GM12872 (cell line): Measurements from ENCODE around the gene CTNND2.

Experiments
- TF ChIP-seq, protein P1 (sequence below): IDR thresholded peaks from 3 replicates; pipeline ENCODE4 v1.5.1; 2011; ENCODE audit warnings: low read depth, mild to moderate bottlenecking, low read length, moderate library complexity; ENCODE audit not compliant: insufficient read depth

Gene CTNND2

DNA sequence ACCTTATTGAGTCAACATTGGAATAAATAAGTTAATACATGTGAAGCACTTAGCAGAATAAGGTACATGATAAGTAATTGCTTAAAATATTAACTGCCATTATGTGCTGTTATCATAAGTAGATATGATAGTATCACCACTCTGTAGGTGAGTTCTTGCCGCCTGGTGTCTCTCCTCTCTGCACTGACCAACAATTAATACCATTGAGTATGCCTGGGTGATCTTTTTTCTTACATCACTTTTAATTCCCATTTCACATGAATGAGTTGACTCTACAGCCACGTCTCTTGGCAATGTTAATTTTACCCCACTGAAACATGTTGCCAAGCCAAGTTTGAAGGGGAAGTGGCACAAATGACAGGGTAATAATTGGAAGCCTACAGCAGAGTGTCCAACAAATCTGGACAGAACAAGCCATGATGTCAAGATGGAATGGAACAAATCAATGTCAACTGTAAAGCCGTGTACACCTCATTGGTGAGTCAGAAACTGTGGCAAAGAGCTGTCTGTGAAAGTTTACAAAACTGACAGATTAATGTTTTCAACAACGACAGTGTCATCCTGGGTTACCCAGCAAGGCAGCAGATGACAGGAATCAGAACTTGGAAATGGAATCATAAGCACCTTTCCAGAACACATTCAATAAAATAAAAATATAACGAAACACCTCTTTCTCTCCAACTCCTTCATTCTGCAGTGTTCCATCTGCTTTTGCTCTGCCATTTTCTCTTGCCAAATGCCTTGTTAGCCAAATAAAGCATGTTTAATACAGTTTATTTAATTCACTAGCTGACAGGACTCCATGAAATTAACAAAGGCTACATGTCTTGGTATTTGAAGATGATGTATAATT is 330.9 kb downstream of the CTNND2 start:
- TF ChIP-seq, protein P1, sequence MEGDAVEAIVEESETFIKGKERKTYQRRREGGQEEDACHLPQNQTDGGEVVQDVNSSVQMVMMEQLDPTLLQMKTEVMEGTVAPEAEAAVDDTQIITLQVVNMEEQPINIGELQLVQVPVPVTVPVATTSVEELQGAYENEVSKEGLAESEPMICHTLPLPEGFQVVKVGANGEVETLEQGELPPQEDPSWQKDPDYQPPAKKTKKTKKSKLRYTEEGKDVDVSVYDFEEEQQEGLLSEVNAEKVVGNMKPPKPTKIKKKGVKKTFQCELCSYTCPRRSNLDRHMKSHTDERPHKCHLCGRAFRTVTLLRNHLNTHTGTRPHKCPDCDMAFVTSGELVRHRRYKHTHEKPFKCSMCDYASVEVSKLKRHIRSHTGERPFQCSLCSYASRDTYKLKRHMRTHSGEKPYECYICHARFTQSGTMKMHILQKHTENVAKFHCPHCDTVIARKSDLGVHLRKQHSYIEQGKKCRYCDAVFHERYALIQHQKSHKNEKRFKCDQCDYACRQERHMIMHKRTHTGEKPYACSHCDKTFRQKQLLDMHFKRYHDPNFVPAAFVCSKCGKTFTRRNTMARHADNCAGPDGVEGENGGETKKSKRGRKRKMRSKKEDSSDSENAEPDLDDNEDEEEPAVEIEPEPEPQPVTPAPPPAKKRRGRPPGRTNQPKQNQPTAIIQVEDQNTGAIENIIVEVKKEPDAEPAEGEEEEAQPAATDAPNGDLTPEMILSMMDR: no peak

DNA sequence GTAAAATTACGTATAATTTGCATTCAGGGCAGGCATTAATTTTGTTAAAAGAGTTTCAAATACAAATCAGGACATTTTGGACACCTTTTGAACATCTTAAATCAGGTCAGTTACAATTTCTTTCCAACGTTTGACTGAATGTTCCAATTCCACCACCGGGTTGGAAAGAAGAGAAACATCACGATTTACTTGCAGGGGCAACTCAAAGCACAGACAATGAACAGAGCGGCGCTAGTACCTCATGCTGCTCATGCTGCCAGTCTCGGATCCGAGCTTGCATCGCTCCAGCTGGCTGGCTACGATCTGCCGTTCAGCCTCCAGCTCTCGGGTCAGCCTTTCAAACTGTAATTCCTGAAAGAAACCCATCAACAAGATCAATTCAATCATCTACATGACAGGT is 339.5 kb downstream of the CTNND2 start:
- TF ChIP-seq, protein P1: no peak

DNA sequence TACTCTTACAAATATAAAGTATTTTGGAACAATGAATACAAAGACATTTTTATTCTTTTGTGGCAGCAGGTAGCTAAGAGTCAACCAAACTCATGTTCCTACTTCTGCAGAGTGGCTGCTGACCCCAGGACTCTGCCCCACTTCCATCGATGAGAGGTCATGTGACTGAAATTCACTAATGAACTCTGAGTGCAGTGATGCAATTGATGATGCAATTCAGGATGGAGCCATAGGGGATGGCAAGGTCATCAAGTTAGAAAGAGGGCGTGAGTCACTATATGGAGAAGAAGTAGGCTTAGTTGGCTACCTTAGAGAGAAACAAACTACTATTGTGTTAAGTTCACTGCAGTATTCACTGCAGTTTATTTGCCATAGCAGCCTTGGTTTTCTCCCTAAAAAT is 340.4 kb downstream of the CTNND2 start:
- TF ChIP-seq, protein P1: no peak

DNA sequence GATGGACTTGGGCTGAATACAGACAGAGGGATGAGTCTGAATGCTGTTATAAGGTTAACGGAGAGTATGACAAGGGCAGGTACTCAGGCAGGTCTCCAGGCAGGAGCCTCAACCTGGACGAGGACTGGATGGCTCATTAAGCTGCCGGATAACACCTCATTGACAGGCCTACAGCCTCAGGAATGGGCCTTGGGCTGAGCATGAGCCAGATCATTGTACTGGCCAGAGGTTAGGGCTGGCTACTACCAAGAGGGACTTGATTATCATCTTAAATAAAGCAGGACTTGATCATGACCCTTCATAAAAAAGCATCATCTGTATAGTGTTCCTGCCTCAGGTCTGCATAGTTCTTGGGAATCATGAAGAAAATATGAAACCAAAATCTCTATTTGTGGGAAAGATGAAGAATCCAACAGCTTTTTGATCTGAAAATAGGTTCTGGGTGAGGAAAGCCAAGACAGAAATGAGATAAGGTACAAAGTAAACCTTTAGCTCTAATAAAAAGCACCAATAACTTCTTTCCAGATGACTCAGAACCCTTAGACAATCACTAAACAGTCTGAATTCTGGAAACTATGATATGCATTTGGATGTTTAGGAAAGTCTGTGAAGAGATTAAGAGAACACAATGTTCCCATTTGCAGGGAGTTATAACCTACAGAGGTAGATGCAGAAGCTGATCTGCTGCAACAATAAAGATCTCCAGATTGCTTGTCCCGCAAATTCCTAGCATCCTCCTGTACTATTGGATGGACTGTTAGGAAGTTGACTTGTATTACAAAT is 343.1 kb downstream of the CTNND2 start:
- TF ChIP-seq, protein P1: no peak

DNA sequence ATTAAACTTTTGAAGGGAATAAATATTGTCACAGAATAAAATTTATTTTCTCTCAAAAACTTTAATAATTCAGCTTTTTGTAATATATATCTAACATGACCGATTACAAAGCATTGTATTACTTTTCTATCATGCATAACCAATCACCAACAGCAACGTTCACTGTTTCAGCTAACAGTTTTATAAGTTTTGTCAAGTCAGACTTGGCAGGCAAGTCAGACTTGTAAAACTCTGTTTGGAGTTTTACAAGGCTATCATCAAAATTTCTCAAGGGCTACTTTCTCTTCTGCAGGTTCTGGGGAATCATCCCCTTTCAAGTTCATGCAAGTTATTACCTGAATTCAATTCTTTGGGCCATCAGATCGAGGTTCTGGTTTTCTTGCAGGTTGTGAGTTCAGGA is 347.2 kb downstream of the CTNND2 start:
- TF ChIP-seq, protein P1: no peak

DNA sequence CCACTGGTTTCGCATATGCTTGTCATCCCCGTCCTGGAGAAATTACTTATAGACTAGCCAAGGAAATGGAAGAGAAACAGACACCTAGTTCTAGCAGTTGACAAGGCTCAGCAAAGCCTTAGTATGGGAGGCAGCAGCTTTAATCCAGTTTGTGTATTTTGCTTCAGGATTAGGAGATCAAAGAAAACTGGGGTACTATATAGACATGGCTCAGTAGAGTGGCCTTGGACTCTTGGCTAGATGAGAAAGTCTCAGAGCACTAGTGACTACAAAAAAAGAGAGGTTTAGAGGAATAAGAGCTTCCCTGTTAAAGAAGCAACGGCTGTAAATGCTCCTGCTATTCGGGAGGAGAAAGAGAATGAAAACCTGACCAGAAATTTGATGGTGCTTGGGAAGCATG is 349.1 kb downstream of the CTNND2 start:
- TF ChIP-seq, protein P1: no peak

DNA sequence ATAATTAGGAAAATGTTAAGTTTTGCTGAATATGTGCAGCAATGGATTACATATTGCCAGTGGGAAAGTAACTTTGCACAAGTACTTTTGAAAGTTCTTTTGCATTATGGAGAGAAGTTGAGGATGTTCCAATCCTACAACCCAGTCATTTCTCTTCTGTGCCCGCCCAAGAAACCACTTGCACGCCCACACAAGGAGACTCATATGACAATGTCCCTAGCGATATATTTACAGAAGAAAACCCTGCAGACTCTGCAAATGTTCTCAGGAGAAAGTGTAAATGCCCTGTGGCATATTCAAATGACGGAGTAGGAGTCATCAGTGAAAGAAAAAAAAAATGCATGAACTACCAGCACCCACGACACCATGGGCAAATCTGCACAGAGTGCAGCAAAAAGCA is 356.5 kb downstream of the CTNND2 start:
- TF ChIP-seq, protein P1: no peak
